Measurements from ENCODE around the gene HSPA13.

DNA sequence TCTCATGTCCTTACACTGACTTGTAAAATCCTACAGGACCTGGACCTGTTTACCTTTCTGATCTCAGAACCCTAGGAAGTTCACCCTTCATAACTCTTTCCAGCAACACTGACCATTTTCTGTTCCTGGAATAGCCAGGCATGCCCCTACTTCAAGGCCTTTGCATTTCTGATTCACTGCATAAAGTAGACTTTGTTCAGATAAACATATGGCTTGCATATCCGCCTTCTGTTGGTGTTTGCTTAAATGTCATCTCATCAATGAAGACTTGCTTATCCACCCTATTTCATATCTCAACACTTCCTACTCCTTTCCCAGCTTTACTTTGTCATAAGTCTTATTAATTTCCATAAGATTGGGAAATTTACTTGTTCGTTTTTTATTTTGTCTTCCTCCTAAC lies 57.4 kb downstream of the HSPA13 start:
- TF ChIP-seq EP300 (IDR thresholded peaks at IDR 0.05; ENCODE audit: borderline replicate concordance in 1 of 2, control insufficient read depth in 1 of 2, low read depth in 2 of 2, low read length in 2 of 2) (no peak), CBX3 (IDR thresholded peaks at IDR 0.05; ENCODE audit: borderline replicate concordance, low read depth) (no peak), GABPA (IDR thresholded peaks at IDR 0.05; ENCODE audit: low read depth) (no peak), NFYB (IDR thresholded peaks at IDR 0.05; ENCODE audit: insufficient read depth, low read depth, low read length) (no peak), ETV6 (conservative IDR thresholded peaks at IDR 0.05 in 1 of 2, IDR thresholded peaks at IDR 0.05 in 1 of 2; ENCODE audit: borderline replicate concordance in 1 of 2, low read depth in 1 of 2) (no peak)
- TF ChIP-seq, protein P1, sequence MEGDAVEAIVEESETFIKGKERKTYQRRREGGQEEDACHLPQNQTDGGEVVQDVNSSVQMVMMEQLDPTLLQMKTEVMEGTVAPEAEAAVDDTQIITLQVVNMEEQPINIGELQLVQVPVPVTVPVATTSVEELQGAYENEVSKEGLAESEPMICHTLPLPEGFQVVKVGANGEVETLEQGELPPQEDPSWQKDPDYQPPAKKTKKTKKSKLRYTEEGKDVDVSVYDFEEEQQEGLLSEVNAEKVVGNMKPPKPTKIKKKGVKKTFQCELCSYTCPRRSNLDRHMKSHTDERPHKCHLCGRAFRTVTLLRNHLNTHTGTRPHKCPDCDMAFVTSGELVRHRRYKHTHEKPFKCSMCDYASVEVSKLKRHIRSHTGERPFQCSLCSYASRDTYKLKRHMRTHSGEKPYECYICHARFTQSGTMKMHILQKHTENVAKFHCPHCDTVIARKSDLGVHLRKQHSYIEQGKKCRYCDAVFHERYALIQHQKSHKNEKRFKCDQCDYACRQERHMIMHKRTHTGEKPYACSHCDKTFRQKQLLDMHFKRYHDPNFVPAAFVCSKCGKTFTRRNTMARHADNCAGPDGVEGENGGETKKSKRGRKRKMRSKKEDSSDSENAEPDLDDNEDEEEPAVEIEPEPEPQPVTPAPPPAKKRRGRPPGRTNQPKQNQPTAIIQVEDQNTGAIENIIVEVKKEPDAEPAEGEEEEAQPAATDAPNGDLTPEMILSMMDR (IDR thresholded peaks at IDR 0.05 in 2 of 3, conservative IDR thresholded peaks at IDR 0.05 in 1 of 3; ENCODE audit: control insufficient read depth in 2 of 3, extremely low read depth in 1 of 3, insufficient read depth in 1 of 3, low read depth in 3 of 3, low read length in 3 of 3): no peak

All from GM12878 (cell line).